ENCODE measurements around the gene UTP20. TPM values are rescaled to one million over a fixed set of nuclear protein-coding genes. Genes with fewer than 3 reads are reported as not detected.

Gene UTP20
- total and polyA plus RNA-seq, 2 of the 4 experiments (the other 2 are of a cell fraction) = 6.8 to 22.0 TPM

DNA sequence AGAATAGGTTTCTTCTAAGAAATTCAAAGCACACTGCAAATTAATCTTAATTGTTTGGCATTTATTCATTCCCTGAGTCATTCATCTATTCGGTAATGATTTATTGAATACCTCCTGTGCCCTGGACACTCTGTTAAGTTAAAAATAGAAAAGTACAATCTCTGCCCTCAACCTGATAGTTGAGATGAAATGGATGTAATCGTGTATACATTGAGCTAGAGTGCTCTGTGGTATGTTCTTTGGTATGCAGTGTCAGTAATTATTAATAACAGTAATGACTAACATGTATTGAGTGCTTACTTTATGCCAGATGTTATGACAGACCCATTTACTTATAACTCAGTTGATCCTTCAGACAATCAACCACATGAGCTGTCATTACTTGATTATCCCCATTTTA, 47.6 kb downstream of the UTP20 start:
- Histone ChIP-seq H3K56ac (ENCODE audit: extremely low read depth, insufficient read depth, low read length) (no peak overlapping the region), H3K36me3 (ENCODE audit: control insufficient read depth, insufficient read depth, low read length) (peaks cover 13% of the 10 kb centered on the region), H3K79me1 (ENCODE audit: low read depth in 1 of 2, low read length in 2 of 2) (no peaks in the 10 kb centered on the region), H3K4me2 (ENCODE audit: low read depth, low read length) (no peak overlapping the region), H2AK5ac (ENCODE audit: low read depth, low read length) (no peak overlapping the region), H2BK5ac (ENCODE audit: low read depth, low read length, poor library complexity, severe bottlenecking) (no peak overlapping the region), H2BK20ac (ENCODE audit: low read depth, low read length) (no peak overlapping the region), H3K9me3 (ENCODE audit: control insufficient read depth, insufficient read depth, low read length) (no peaks in the 10 kb centered on the region), H3K4me1 (ENCODE audit: control insufficient read depth, insufficient read depth, low read length) (no peaks in the 10 kb centered on the region), H4K8ac (ENCODE audit: low read depth in 2 of 2, low read length in 2 of 2) (no peak overlapping the region), H3K9me1 (ENCODE audit: insufficient read depth, low read length) (no peaks in the 10 kb centered on the region), H3K14ac (replicated peaks; ENCODE audit: low read depth, low read length) (no peak overlapping the region), H3K4ac (ENCODE audit: low read depth, low read length) (no peak overlapping the region), H2BK120ac (ENCODE audit: low read depth, low read length) (no peak overlapping the region), H4K5ac (ENCODE audit: low read depth, low read length) (no peak overlapping the region), H3K27me3 (ENCODE audit: control insufficient read depth, insufficient read depth, low read length) (no peaks in the 10 kb centered on the region), H3K4me3 (ENCODE audit: insufficient read depth, low read depth, low read length) (no peak overlapping the region), H3K27ac (ENCODE audit: insufficient read depth, low read length) (no peak overlapping the region), H3K9ac (ENCODE audit: low read depth, low read length) (no peak overlapping the region), H4K91ac (ENCODE audit: insufficient read depth, low read depth, low read length) (no peak overlapping the region), H2AFZ (replicated peaks; ENCODE audit: low read length, poor library complexity) (no peak overlapping the region), H2BK15ac (ENCODE audit: low read depth, low read length) (no peak overlapping the region), H2AK9ac (replicated peaks; ENCODE audit: low read depth, low read length, poor library complexity) (no peak overlapping the region), H3K18ac (ENCODE audit: low read depth, low read length) (no peak overlapping the region), H3K23ac (ENCODE audit: low read depth, low read length) (no peak overlapping the region), H4K20me1 (ENCODE audit: insufficient read depth, low read length) (no peaks in the 10 kb centered on the region)
- dilution Hi-C loops (cut with HindIII; ENCODE audit: low sequenced_read_pairs, unreplicated experiment) (no loop called here), intact Hi-C loops (cut with micrococcal nuclease) (loop anchor here (10.0 kb wide), 1 partner anchor 503 kb away; no protein-coding TSS in a partner anchor), in situ Hi-C loops (cut with MboI; ENCODE audit: low sequenced_read_pairs) (no loop called here)
- no peak for ATAC-seq (ENCODE audit: low read depth)
- TF ChIP-seq BHLHE40 (IDR thresholded peaks at IDR 0.05; ENCODE audit: low read depth, low read length) = no peak
- TF ChIP-seq MXI1 (IDR thresholded peaks at IDR 0.05; ENCODE audit: borderline replicate concordance, low read depth, low read length) = no peak
- TF ChIP-seq MAZ (IDR thresholded peaks at IDR 0.05; ENCODE audit: borderline replicate concordance, low read depth, low read length) = no peak
- TF ChIP-seq RFX5 (IDR thresholded peaks at IDR 0.05; ENCODE audit: low read depth, low read length) = no peak
- TF ChIP-seq MAFK (IDR thresholded peaks at IDR 0.05; ENCODE audit: low read depth, low read length) = no peak
- TF ChIP-seq CHD1 (IDR thresholded peaks at IDR 0.05; ENCODE audit: low read depth, low read length) = no peak
- no peak for TF ChIP-seq SMC3 (IDR thresholded peaks at IDR 0.05; ENCODE audit: low read depth, low read length)
- TF ChIP-seq NFE2L2 (IDR thresholded peaks at IDR 0.05; ENCODE audit: low read depth, low read length) = no peak
- TF ChIP-seq, protein P1, sequence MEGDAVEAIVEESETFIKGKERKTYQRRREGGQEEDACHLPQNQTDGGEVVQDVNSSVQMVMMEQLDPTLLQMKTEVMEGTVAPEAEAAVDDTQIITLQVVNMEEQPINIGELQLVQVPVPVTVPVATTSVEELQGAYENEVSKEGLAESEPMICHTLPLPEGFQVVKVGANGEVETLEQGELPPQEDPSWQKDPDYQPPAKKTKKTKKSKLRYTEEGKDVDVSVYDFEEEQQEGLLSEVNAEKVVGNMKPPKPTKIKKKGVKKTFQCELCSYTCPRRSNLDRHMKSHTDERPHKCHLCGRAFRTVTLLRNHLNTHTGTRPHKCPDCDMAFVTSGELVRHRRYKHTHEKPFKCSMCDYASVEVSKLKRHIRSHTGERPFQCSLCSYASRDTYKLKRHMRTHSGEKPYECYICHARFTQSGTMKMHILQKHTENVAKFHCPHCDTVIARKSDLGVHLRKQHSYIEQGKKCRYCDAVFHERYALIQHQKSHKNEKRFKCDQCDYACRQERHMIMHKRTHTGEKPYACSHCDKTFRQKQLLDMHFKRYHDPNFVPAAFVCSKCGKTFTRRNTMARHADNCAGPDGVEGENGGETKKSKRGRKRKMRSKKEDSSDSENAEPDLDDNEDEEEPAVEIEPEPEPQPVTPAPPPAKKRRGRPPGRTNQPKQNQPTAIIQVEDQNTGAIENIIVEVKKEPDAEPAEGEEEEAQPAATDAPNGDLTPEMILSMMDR (conservative IDR thresholded peaks at IDR 0.05; ENCODE audit: low read depth, low read length) = no peak
- no peak for TF ChIP-seq RAD21 (IDR thresholded peaks at IDR 0.05; ENCODE audit: low read length)
- no peak for TF ChIP-seq RCOR1 (IDR thresholded peaks at IDR 0.05; ENCODE audit: insufficient replicate concordance, low read length)
- no peak for TF ChIP-seq FOS (IDR thresholded peaks at IDR 0.05; ENCODE audit: low read depth, low read length)
- no peak for TF ChIP-seq CEBPB (IDR thresholded peaks at IDR 0.05; ENCODE audit: low read depth, low read length)
- TF ChIP-seq, protein P2, sequence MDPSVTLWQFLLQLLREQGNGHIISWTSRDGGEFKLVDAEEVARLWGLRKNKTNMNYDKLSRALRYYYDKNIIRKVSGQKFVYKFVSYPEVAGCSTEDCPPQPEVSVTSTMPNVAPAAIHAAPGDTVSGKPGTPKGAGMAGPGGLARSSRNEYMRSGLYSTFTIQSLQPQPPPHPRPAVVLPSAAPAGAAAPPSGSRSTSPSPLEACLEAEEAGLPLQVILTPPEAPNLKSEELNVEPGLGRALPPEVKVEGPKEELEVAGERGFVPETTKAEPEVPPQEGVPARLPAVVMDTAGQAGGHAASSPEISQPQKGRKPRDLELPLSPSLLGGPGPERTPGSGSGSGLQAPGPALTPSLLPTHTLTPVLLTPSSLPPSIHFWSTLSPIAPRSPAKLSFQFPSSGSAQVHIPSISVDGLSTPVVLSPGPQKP (IDR thresholded peaks at IDR 0.05; ENCODE audit: borderline replicate concordance, low read depth, low read length) = no peak
- WGBS, 2 experiments (ENCODE audit: extremely low coverage in 2 of 2, insufficient read length in 1 of 2) = no CpG with 5 or more reads among the region's 2 CpGs
- no TSS peak for BruUV-seq (replicated peaks)
- POLR2A ChIA-PET (ENCODE audit: unreplicated experiment) = no interaction called here
- CTCF ChIA-PET = no interaction called here
- DNase-seq = no peak

All from IMR-90 (cell line).